ENCODE data around the gene ATAD3A. TPM values are rescaled to one million over a fixed set of nuclear protein-coding genes. Genes with fewer than 3 reads are reported as not detected.
"Not testable (repeated sequence)": the region's sequence is repeated elsewhere in the genome, so short reads cannot be mapped to it uniquely, and the experiment has no call there.

The ATAD3A gene
- total RNA-seq, 1 experiment from 2014 or later, result 63.2 TPM

GRCh38 chr1:1519805-1520505 lies 8.0 kb downstream of the ATAD3A start:
- H3K4me3 Mint-ChIP-seq (ENCODE audit: unreplicated experiment); H3K9me3 Mint-ChIP-seq (ENCODE audit: unreplicated experiment); BruUV-seq (replicated peaks); H3K27me3 Mint-ChIP-seq (ENCODE audit: insufficient read depth, unreplicated experiment); H3K27ac Mint-ChIP-seq (ENCODE audit: low read depth, unreplicated experiment); H3K4me1 Mint-ChIP-seq (ENCODE audit: insufficient read depth, unreplicated experiment); POLR2A ChIA-PET; intact Hi-C loops (cut with micrococcal nuclease); DNase-seq (ENCODE audit: unreplicated experiment); CTCF ChIA-PET: not testable (repeated sequence)
- H3K36me3 Mint-ChIP-seq (ENCODE audit: insufficient read depth, unreplicated experiment), result peaks cover 40% of the 10 kb centered on the region

DNA sequence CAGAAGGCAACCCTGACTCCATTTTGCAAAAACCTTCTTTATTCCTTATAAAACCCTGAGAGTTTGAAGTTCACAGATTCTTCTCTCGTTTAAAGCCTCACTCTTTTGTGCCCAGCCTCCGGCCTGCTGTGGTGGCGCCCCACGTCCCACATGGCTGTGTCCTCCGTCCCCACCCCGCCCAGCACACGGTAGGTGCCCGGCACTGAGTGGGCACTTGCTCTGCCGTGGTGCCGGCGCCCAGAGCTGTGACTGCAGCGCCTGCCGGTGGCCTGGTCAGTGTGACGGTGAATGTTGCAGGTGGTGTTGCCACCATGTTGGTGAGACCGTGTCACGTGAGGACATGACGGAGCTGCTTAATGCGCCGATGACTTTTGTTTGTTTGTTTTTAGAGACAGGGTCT lies 9.4 kb downstream of the ATAD3A start:
- intact Hi-C loops (cut with micrococcal nuclease), result no loop called here
- H3K36me3 Mint-ChIP-seq (ENCODE audit: insufficient read depth, unreplicated experiment), result peaks cover 48% of the 10 kb centered on the region

GRCh38 chr1:1522536-1522935 lies 10.6 kb downstream of the ATAD3A start:
- DNase-seq (ENCODE audit: unreplicated experiment); H3K4me3 Mint-ChIP-seq (ENCODE audit: unreplicated experiment); CTCF ChIA-PET; H3K9me3 Mint-ChIP-seq (ENCODE audit: unreplicated experiment); BruUV-seq (replicated peaks); H3K27ac Mint-ChIP-seq (ENCODE audit: low read depth, unreplicated experiment); intact Hi-C loops (cut with micrococcal nuclease); H3K27me3 Mint-ChIP-seq (ENCODE audit: insufficient read depth, unreplicated experiment); H3K4me1 Mint-ChIP-seq (ENCODE audit: insufficient read depth, unreplicated experiment): not testable (repeated sequence)
- peaks cover 47% of the 10 kb centered on the region for H3K36me3 Mint-ChIP-seq (ENCODE audit: insufficient read depth, unreplicated experiment)
- POLR2A ChIA-PET, result interaction anchor here (1.2 kb wide), 1 partner anchor 17 kb away, joined by 4 read pairs; no protein-coding TSS in a partner anchor

More for the DNA sequence above, 9.4 kb downstream of the ATAD3A start:
- BruUV-seq (replicated peaks), result no TSS peak
- TF ChIP-seq CTCF (IDR thresholded peaks at IDR 0.05; ENCODE audit: unreplicated experiment), result no peak
- CTCF ChIA-PET, result interaction anchor here (0.5 kb wide), 1 partner anchor 16 kb away, joined by 3 read pairs; no protein-coding TSS in a partner anchor
- POLR2A ChIA-PET, result interaction anchor here (0.7 to 1.2 kb wide), 3 partner anchors 10 to 174 kb away, joined by 3 to 4 read pairs (median 3); no protein-coding TSS in a partner anchor
- Mint-ChIP-seq H3K27me3 (ENCODE audit: insufficient read depth, unreplicated experiment) (no peaks in the 10 kb centered on the region), H3K4me1 (ENCODE audit: insufficient read depth, unreplicated experiment) (no peaks in the 10 kb centered on the region), H3K9me3 (ENCODE audit: unreplicated experiment) (no peaks in the 10 kb centered on the region), H3K27ac (ENCODE audit: low read depth, unreplicated experiment) (no peak overlapping the region), H3K4me3 (ENCODE audit: unreplicated experiment) (no peak overlapping the region)
- DNase-seq (ENCODE audit: unreplicated experiment), result no peak

GRCh38 chr1:1523226-1523625 lies 11.3 kb downstream of the ATAD3A start:
- DNase-seq (ENCODE audit: unreplicated experiment); POLR2A ChIA-PET; H3K4me1 Mint-ChIP-seq (ENCODE audit: insufficient read depth, unreplicated experiment); BruUV-seq (replicated peaks); intact Hi-C loops (cut with micrococcal nuclease); H3K27ac Mint-ChIP-seq (ENCODE audit: low read depth, unreplicated experiment); CTCF ChIA-PET; H3K27me3 Mint-ChIP-seq (ENCODE audit: insufficient read depth, unreplicated experiment); H3K9me3 Mint-ChIP-seq (ENCODE audit: unreplicated experiment); H3K4me3 Mint-ChIP-seq (ENCODE audit: unreplicated experiment): not testable (repeated sequence)
- peaks cover 52% of the 10 kb centered on the region for H3K36me3 Mint-ChIP-seq (ENCODE audit: insufficient read depth, unreplicated experiment)

- H3K4me1 Mint-ChIP-seq (ENCODE audit: insufficient read depth, unreplicated experiment); H3K9me3 Mint-ChIP-seq (ENCODE audit: unreplicated experiment); BruUV-seq (replicated peaks); intact Hi-C loops (cut with micrococcal nuclease); H3K27me3 Mint-ChIP-seq (ENCODE audit: insufficient read depth, unreplicated experiment); H3K27ac Mint-ChIP-seq (ENCODE audit: low read depth, unreplicated experiment); POLR2A ChIA-PET; DNase-seq (ENCODE audit: unreplicated experiment); H3K4me3 Mint-ChIP-seq (ENCODE audit: unreplicated experiment): not testable (repeated sequence)
- CTCF ChIA-PET, result interaction anchor here (0.5 kb wide), 1 partner anchor 31 kb away, joined by 4 read pairs; no protein-coding TSS in a partner anchor
- peaks cover 52% of the 10 kb centered on the region for H3K36me3 Mint-ChIP-seq (ENCODE audit: insufficient read depth, unreplicated experiment)
Observed at GRCh38 chr1:1523651-1524050, 11.7 kb downstream of the ATAD3A start.

- H3K27me3 Mint-ChIP-seq (ENCODE audit: insufficient read depth, unreplicated experiment); BruUV-seq (replicated peaks); H3K4me1 Mint-ChIP-seq (ENCODE audit: insufficient read depth, unreplicated experiment); H3K4me3 Mint-ChIP-seq (ENCODE audit: unreplicated experiment); H3K27ac Mint-ChIP-seq (ENCODE audit: low read depth, unreplicated experiment); H3K9me3 Mint-ChIP-seq (ENCODE audit: unreplicated experiment); intact Hi-C loops (cut with micrococcal nuclease); POLR2A ChIA-PET; DNase-seq (ENCODE audit: unreplicated experiment); CTCF ChIA-PET: not testable (repeated sequence)
- H3K36me3 Mint-ChIP-seq (ENCODE audit: insufficient read depth, unreplicated experiment), result peaks cover 62% of the 10 kb centered on the region
Observed at GRCh38 chr1:1524750-1525383, 12.9 kb downstream of the ATAD3A start.

DNA sequence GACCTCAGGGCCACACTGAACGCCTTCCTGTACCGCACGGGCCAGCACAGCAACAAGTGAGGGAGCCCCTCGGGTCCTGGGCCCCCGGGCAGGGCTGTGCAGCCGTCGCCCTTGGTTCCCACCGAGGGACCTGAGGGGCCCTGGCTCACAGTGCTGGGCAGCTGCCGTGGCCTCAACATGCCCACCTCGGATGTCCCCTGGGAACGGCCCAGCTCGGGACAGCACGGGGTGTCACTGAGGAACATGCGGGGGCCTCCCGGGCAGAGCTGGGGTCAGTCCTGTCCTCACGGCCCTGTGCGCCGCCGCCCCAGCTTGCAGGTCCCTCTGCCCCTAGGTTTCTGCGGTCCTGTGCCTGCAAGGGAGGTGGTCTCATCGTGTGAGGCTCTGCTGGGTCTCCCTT lies 14.5 kb downstream of the ATAD3A start:
- H3K4me3 Mint-ChIP-seq (ENCODE audit: unreplicated experiment); CTCF ChIA-PET; POLR2A ChIA-PET; BruUV-seq (replicated peaks); H3K9me3 Mint-ChIP-seq (ENCODE audit: unreplicated experiment); H3K4me1 Mint-ChIP-seq (ENCODE audit: insufficient read depth, unreplicated experiment); DNase-seq (ENCODE audit: unreplicated experiment); H3K27me3 Mint-ChIP-seq (ENCODE audit: insufficient read depth, unreplicated experiment); intact Hi-C loops (cut with micrococcal nuclease); H3K27ac Mint-ChIP-seq (ENCODE audit: low read depth, unreplicated experiment): not testable (repeated sequence)
- H3K36me3 Mint-ChIP-seq (ENCODE audit: insufficient read depth, unreplicated experiment), result peaks cover 71% of the 10 kb centered on the region

All from MCF 10A (cell line).